GM19239 (cell line): ENCODE data around the gene HSFX4.
"Not testable (repeated sequence)": the region's sequence is repeated elsewhere in the genome, so short reads cannot be mapped to it uniquely, and the experiment has no call there.

Source experiments
- DNase-seq: peaks from one replicate; pipeline ENCODE4 v3.0.0; 2011; ENCODE audit warnings: low spot score; ENCODE audit not compliant: insufficient read length
- FAIRE-seq: peaks from 2 replicates; lab custom pipeline; 2011; peaks lifted over from hg19 to GRCh38; lab: Jason Lieb, UNC

The HSFX4 gene

DNA sequence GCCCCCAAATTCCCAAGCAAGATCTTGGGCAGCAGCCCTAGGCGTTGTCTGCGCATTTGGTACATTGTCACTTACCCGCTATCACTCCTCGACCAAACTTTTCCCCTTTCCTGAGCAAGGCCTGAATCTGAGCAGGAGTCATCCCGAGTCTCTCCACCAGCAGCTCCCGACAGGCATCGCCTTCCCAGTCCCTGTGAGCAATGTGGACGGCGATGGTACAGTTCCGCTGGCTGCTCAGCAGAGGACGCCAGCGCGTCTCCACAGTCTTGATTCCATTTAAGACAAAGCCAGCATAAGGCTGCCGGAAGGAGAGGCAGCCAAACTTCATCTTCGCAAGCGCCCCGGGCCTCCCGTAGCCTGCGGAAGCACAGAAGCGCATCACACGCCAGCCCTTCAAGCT, 4.2 kb downstream of the HSFX4 start:
- not testable (repeated sequence) for FAIRE-seq, DNase-seq

GRCh38 chrX:149937328-149937727, 8.0 kb downstream of the HSFX4 start:
- not testable (repeated sequence) for FAIRE-seq

GRCh38 chrX:149937871-149938426, 8.6 kb downstream of the HSFX4 start:
- FAIRE-seq (no peak), DNase-seq (no peak)

More at GRCh38 chrX:149937328-149937727, 8.0 kb downstream of the HSFX4 start:
- not testable (repeated sequence) for DNase-seq

- FAIRE-seq (no peak), DNase-seq (no peak)
Observed at GRCh38 chrX:149938427-149938880, 9.1 kb downstream of the HSFX4 start, which contains the start of gene EOLA2. Gene EOLA2 (minus strand): TSS chrX:149938491. CDS start chrX:149933874, 4,617 bp downstream.

DNA sequence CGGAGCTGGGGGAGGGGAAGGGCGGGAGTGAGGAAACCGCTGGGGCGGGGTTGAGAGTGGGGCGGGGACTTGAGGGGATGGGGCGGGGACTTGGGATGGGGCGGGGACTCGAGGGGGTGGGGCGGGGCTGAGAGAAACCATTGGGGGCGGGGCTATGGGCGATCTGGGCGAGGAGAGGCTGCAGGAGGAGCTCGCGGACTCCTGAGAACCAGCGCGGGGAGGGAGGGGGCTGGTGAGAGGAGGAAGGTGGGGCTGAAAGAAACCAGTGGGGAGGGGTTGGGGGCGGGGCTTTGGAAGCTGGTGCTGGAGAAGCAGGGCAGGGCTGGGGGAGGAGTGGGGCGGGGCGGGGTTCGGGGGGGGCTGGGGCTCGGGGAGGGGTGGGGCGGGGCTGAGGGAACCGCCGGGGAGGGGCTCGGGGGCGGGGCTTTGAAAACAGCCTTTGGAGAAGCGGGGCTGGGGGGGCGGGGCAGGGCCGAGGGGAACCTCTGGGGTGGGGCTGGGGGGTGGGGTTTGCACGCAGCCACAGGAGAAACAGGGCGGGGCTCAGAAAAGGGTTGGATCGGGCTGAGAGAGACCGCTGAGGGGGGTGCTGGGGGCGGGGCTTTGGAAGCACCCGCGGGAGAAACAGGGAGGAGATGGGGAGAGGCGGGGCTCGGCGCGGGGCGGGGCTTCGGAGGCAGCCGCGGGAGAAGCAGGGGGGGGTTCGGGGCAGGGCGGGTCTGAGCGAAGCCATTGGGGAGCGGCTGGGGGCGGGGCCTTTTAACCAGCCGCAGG, 9.7 kb downstream of the HSFX4 start:
- FAIRE-seq = no peak
- no peak for DNase-seq

DNA sequence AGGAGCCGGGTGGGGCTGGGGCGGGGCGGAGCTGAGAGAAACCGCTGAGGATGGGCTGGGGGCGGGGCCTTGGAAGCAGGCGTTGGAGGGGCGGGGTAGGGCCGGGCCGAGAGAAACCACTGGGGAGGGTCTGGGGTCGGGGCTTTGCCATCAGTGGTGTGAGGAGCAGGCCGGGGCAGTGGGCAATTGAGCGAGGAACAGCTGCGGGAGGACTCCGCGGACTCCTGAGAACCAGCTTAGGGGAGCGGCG, 10.2 kb downstream of the HSFX4 start:
- DNase-seq (no peak), FAIRE-seq (no peak)

DNA sequence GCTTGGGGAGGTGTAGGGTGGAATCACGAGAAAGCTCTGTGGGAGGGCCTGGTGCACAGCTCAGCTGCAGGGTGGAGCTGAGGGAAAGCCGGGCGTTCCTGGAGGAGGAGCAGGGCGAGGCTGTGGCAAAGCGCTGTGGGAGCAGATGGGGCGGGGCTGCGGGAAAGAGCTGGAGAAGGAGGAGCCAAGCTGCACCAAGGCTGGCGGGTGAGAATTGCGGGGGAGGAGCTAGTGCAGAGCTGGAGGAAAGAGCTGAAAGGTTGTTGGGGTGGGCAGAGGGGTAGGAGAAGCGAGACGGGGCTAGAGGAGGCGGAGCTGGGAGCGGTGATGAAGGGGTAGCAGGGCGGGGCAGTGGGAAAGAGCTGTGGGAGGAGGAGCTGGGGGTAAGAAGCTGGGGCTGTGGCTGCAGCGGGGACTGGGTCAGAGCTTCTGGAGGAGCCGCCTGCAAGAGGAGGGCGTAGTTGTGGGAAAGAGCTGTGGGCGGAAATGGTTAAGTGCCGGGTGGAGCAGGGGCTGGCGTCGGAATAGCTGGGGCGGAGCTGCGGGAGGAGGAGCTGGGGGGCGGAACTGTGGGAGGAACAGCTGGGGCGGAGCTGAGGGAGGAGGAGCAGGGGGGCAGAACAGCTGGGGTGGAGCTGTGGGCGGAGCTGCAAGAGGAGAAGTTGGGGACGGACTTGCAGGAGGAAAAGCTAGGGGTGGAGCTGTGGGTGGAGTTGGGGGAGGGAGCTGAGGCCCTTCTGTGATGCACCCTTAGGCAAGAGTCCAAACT, 10.7 kb downstream of the HSFX4 start:
- DNase-seq (no peak), FAIRE-seq (peak; percentile 100)

DNA sequence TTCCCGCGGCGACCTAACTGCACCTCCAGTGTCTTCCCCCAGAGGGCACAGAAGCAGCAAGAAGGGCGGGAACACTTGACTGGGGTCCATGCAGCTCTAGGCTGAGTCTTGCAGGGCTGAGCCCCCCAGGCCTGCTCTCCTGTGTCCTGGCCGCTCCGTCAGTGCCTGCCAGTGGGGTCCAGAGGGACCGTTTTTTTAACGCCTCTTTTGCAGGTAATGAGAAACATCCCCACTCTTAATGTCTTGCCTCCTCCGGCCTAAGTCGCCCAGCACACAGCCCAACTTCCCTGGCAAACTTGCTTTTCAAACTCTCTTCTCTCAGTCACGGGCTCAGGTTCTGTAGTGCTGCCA, 11.3 kb downstream of the HSFX4 start:
- DNase-seq, FAIRE-seq: not testable (repeated sequence)

DNA sequence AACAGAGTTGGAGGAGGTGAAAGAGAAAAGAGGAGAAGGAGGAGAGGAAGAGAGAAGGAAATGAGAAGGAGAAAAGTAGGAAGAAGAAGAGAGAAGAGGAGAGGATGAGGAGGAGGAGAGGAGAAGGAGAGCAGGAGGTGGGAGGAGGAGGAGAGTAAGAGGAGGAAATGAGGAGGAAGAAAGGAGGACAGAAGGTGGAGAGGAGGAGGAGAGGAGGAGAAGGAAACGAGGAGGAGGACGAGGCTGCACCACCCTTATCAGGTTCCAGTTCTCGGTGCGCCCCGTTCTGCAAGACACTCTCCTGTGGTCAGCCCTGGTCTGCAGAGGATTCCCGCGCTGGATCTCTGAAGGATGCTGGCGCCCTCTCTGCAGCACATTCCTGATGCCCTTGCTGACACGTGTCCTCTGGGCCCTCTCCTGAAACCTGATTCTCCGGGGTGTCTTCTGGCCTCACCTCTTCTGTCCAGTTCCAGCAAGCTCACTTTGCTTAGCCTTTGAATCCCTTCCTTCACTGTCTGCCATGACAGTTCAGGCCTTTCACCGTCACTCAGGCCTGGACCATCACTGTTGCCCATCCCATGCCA, 15.8 kb downstream of the HSFX4 start:
- not testable (repeated sequence) for DNase-seq, FAIRE-seq

- FAIRE-seq, DNase-seq: not testable (repeated sequence)
Observed at GRCh38 chrX:149945820-149946219, 16.4 kb downstream of the HSFX4 start.

GRCh38 chrX:149946932-149947331, 17.6 kb downstream of the HSFX4 start:
- not testable (repeated sequence) for FAIRE-seq

GRCh38 chrX:149948016-149948415, 18.6 kb downstream of the HSFX4 start:
- FAIRE-seq (no peak), DNase-seq (no peak)

More at GRCh38 chrX:149946932-149947331, 17.6 kb downstream of the HSFX4 start:
- not testable (repeated sequence) for DNase-seq

DNA sequence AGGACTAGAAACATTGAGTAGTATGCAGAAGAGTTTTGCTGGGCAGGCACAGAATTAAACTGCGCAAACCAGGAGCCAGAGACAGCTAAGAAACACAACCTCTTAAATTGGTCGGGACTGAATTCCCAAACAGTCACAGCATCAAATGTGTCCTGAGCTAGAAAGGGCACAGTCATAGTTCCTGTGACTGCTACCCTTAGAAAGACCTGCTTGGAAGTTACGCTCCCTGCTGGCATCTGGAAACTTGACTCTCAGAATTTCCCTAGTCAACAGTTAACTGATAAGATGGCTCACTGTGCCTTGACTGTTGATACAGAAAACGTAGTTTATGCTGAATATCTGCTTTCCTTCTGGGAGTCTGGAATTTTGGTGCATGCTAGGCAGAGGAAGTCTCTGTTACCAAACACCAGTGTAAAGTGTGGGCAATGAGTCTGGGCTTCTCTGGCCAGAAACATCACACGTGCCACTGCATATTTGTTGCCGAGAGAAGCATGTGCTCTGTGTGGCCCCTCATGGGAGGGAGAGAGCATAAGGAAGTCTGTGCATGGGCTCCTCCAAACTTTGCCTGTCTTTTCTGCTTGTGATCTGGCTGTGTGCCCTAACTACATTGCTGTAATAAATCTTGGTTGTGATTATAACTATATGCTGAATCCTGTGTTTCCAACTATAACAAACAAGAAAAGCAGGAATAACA, 20.5 kb downstream of the HSFX4 start:
- DNase-seq = no peak
- no peak for FAIRE-seq

DNA sequence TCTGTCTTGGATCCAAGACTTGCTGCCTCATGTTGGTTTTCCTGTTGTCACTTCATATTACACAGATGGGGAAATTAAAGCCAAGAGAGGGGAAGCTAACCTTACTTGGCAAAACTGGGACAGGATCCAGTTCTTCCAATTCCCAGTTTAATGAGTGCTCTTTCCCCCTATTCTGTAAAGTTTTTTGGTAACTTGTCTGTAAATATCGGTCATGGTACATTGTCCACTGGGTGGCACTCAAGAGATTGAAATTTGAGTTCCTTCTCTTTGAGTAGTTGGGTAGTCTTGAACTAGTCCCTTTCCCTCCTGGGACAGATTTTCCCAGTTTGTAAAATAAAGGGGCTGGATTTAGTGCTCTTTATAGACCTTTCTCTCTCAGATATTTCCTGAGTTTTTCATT, 21.3 kb downstream of the HSFX4 start:
- peak; percentile 66 for FAIRE-seq
- DNase-seq = no peak

- no peak for DNase-seq
- FAIRE-seq = no peak
Observed at GRCh38 chrX:149961572-149961971, 32.2 kb downstream of the HSFX4 start.

DNA sequence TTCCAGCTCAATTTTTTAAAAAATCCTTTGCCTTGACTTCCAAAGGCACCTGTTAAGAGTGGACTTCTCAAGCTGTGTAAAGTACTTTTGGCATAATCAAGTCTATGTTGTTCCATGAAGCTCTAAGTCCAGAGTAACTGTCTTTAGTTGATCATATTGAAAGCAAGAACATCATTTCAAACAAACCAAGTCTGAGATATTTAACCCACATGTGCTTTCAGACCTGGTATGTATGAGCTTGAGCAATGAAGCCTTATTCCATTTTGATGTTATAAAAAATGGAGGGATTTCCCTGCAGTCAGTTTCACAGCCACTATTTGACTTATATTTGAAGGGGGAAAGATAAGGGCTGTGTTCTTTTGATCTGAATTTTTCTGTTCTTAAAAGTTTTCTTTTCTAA, 32.6 kb downstream of the HSFX4 start:
- FAIRE-seq = no peak
- no peak for DNase-seq

DNA sequence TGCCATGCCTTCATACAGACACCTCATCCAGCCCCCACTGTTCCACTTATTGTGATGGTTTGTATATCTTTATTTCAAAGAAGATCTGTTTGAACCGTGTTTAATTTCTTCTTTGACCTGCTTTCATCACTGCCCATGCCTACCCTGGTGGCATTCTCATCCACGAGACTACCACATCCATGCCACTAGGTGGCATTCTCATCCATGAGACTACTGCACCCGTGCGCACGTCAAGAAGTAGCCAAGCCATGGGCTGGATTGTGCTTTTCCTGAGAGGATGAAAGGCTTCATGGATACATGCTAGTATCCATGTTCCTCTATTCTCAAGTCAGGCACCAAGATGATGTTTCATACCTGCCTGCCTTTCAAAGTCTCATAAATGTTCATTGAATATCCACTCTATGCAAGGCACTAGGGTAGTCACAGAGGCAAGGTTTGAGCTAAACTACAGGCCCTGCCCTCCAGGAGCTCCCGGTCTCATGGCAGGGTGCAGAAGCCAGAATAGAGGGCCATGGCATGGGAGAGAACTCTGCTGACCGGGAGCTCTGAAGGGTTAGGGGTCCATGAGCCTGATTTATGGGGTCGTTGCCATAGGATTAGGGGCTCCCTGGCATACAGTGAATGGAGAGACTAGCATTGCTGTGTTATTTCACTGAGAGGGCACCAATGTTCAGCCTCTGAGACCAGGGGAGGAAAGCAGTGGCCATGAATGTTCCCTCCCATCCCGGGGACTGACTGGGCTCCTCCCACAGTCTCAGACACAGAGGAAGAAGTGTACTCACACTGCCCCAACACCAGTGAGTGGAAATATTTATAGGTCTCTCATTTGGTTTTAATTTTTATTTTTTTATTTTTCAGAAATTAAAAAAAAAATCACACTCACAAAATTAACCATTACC, 33.7 kb downstream of the HSFX4 start:
- DNase-seq (no peak), FAIRE-seq (peak; percentile 80)

- FAIRE-seq = no peak
- no peak for DNase-seq
Observed at GRCh38 chrX:149979126-149979644, 49.8 kb downstream of the HSFX4 start.
